Measurements from ENCODE around the gene LRRN2. TPM values are rescaled to one million over a fixed set of nuclear protein-coding genes. Genes with fewer than 3 reads are reported as not detected.

LRRN2 gene
- total RNA-seq, 1 donor from 2014 or later, result 0.20 TPM

GRCh38 chr1:204602871-204603542 lies 82.5 kb downstream of the LRRN2 start:
- intact Hi-C loops (cut with micrococcal nuclease), result no loop called here

- intact Hi-C loops (cut with micrococcal nuclease), result no loop called here
Observed at GRCh38 chr1:204602111-204602579, 83.4 kb downstream of the LRRN2 start.

- intact Hi-C loops (cut with micrococcal nuclease), result no loop called here
Observed at GRCh38 chr1:204600968-204601367, 84.6 kb downstream of the LRRN2 start.

- intact Hi-C loops (cut with micrococcal nuclease), result no loop called here
Observed at GRCh38 chr1:204600203-204600602, 85.3 kb downstream of the LRRN2 start.

GRCh38 chr1:204599596-204599995 lies 85.9 kb downstream of the LRRN2 start:
- intact Hi-C loops (cut with micrococcal nuclease), result no loop called here

- intact Hi-C loops (cut with micrococcal nuclease), result no loop called here
Observed at GRCh38 chr1:204599098-204599497, 86.4 kb downstream of the LRRN2 start.

GRCh38 chr1:204598319-204598969 lies 87.1 kb downstream of the LRRN2 start:
- intact Hi-C loops (cut with micrococcal nuclease), result no loop called here

GRCh38 chr1:204592246-204592948 lies 93.1 kb downstream of the LRRN2 start:
- intact Hi-C loops (cut with micrococcal nuclease), result no loop called here

- intact Hi-C loops (cut with micrococcal nuclease), result no loop called here
Observed at GRCh38 chr1:204591473-204592090, 94.0 kb downstream of the LRRN2 start.

- intact Hi-C loops (cut with micrococcal nuclease), result no loop called here
Observed at GRCh38 chr1:204589409-204590038, 96.0 kb downstream of the LRRN2 start.

GRCh38 chr1:204588826-204589225 lies 96.7 kb downstream of the LRRN2 start:
- intact Hi-C loops (cut with micrococcal nuclease), result no loop called here

GRCh38 chr1:204587621-204588020 lies 97.9 kb downstream of the LRRN2 start:
- intact Hi-C loops (cut with micrococcal nuclease), result no loop called here

- intact Hi-C loops (cut with micrococcal nuclease), result no loop called here
Observed at GRCh38 chr1:204584699-204585372, 100.7 kb downstream of the LRRN2 start.

- intact Hi-C loops (cut with micrococcal nuclease), result no loop called here
Observed at GRCh38 chr1:204583909-204584632, 101.5 kb downstream of the LRRN2 start.

- intact Hi-C loops (cut with micrococcal nuclease), result no loop called here
Observed at GRCh38 chr1:204581759-204582158, 103.8 kb downstream of the LRRN2 start.

- intact Hi-C loops (cut with micrococcal nuclease), result no loop called here
Observed at GRCh38 chr1:204580862-204581261, 104.7 kb downstream of the LRRN2 start.

GRCh38 chr1:204579681-204580080 lies 105.9 kb downstream of the LRRN2 start:
- intact Hi-C loops (cut with micrococcal nuclease), result loop anchor here (1.0 kb wide), 1 partner anchor 12 kb away; no protein-coding TSS in a partner anchor

GRCh38 chr1:204578867-204579664 lies 106.5 kb downstream of the LRRN2 start:
- intact Hi-C loops (cut with micrococcal nuclease), result loop anchor here (1.0 kb wide), 2 partner anchors 12 to 228 kb away; no protein-coding TSS in a partner anchor
